Measurements from ENCODE around the gene PCNA.
"Not testable (repeated sequence)": the region's sequence is repeated elsewhere in the genome, so short reads cannot be mapped to it uniquely, and the experiment has no call there.

PCNA gene

GRCh38 chr20:5095931-5096330 lies 23.8 kb downstream of the PCNA start:
- no peak for FAIRE-seq

- no peak for FAIRE-seq
Observed at GRCh38 chr20:5095454-5095853, 24.3 kb downstream of the PCNA start.

GRCh38 chr20:5092765-5093339 lies 26.9 kb downstream of the PCNA start:
- FAIRE-seq = no peak

GRCh38 chr20:5091902-5092301 lies 27.9 kb downstream of the PCNA start:
- no peak for FAIRE-seq

GRCh38 chr20:5090191-5090590 lies 29.6 kb downstream of the PCNA start:
- no peak for FAIRE-seq

GRCh38 chr20:5088688-5089087 lies 31.1 kb downstream of the PCNA start:
- no peak for FAIRE-seq

- FAIRE-seq = no peak
Observed at GRCh38 chr20:5085380-5085779, 34.4 kb downstream of the PCNA start.

- FAIRE-seq = no peak
Observed at GRCh38 chr20:5080384-5080877, 39.3 kb downstream of the PCNA start.

GRCh38 chr20:5078399-5078958 lies 41.3 kb downstream of the PCNA start:
- FAIRE-seq = no peak

GRCh38 chr20:5077761-5078387 lies 41.9 kb downstream of the PCNA start:
- no peak for FAIRE-seq

- FAIRE-seq = not testable (repeated sequence)
Observed at GRCh38 chr20:5076913-5077312, 42.8 kb downstream of the PCNA start.

- no peak for FAIRE-seq
Observed at GRCh38 chr20:5074232-5074674, 45.5 kb downstream of the PCNA start.

- FAIRE-seq = no peak
Observed at GRCh38 chr20:5073660-5074231, 46.0 kb downstream of the PCNA start.

GRCh38 chr20:5072756-5073659 lies 46.8 kb downstream of the PCNA start:
- FAIRE-seq = no peak

- not testable (repeated sequence) for FAIRE-seq
Observed at GRCh38 chr20:5071942-5072341, 47.8 kb downstream of the PCNA start.

GRCh38 chr20:5070570-5070969 lies 49.2 kb downstream of the PCNA start:
- no peak for FAIRE-seq

- no peak for FAIRE-seq
Observed at GRCh38 chr20:5070081-5070480, 49.7 kb downstream of the PCNA start.

GRCh38 chr20:5069141-5069806 lies 50.5 kb downstream of the PCNA start:
- FAIRE-seq = no peak

- FAIRE-seq = no peak
Observed at GRCh38 chr20:5067877-5068645, 51.7 kb downstream of the PCNA start.

- FAIRE-seq = no peak
Observed at GRCh38 chr20:5065879-5066383, 53.8 kb downstream of the PCNA start.

- FAIRE-seq = no peak
Observed at GRCh38 chr20:5065166-5065878, 54.4 kb downstream of the PCNA start.
